Neural crest cell (in vitro differentiated cells): ENCODE data around the gene CORO7. TPM values are rescaled to one million over a fixed set of nuclear protein-coding genes. Genes with fewer than 3 reads are reported as not detected.

Experiments
- DNase-seq: peaks from one replicate; pipeline ENCODE4 v3.0.0; 2021; ENCODE audit warnings: low read depth, mixed read lengths, low spot score
- H3K27ac Mint-ChIP-seq: one replicate; pipeline ENCODE4 v1.8.0; 2021; ENCODE audit warnings: mild to moderate bottlenecking, mixed read lengths; ENCODE audit not compliant: unreplicated experiment
- H3K27me3 Mint-ChIP-seq: 2 replicates; pipeline ENCODE4 v1.8.0; 2021; ENCODE audit warnings: low read depth, mild to moderate bottlenecking, mixed read lengths
- H3K36me3 Mint-ChIP-seq: 2 replicates; pipeline ENCODE4 v1.8.0; 2021; ENCODE audit warnings: low read depth, mild to moderate bottlenecking, mixed read lengths
- H3K4me1 Mint-ChIP-seq: 2 replicates; pipeline ENCODE4 v1.8.0; 2021; ENCODE audit warnings: mixed read lengths
- H3K4me3 Mint-ChIP-seq: one replicate; pipeline ENCODE4 v1.8.0; 2021; ENCODE audit warnings: mild to moderate bottlenecking, mixed read lengths
- H3K9me3 Mint-ChIP-seq: 2 replicates; pipeline ENCODE4 v1.8.0; 2021; ENCODE audit warnings: mixed read lengths
- total RNA-seq: library from RNA; stranded (reverse); gene quantifications from 2 replicates; pipeline ENCODE4 v1.2.1, GENCODE V29; 2021
- TF ChIP-seq, protein P1 (sequence below): fragments of 200-600 bp; sonication (generic); conservative IDR thresholded peaks from 2 replicates; pipeline ENCODE4 v1.5.0; 2021; ENCODE audit warnings: antibody characterized with exemption, mild to moderate bottlenecking

The CORO7 gene
- total RNA-seq, 1 donor from 2014 or later = 43.2 TPM

DNA sequence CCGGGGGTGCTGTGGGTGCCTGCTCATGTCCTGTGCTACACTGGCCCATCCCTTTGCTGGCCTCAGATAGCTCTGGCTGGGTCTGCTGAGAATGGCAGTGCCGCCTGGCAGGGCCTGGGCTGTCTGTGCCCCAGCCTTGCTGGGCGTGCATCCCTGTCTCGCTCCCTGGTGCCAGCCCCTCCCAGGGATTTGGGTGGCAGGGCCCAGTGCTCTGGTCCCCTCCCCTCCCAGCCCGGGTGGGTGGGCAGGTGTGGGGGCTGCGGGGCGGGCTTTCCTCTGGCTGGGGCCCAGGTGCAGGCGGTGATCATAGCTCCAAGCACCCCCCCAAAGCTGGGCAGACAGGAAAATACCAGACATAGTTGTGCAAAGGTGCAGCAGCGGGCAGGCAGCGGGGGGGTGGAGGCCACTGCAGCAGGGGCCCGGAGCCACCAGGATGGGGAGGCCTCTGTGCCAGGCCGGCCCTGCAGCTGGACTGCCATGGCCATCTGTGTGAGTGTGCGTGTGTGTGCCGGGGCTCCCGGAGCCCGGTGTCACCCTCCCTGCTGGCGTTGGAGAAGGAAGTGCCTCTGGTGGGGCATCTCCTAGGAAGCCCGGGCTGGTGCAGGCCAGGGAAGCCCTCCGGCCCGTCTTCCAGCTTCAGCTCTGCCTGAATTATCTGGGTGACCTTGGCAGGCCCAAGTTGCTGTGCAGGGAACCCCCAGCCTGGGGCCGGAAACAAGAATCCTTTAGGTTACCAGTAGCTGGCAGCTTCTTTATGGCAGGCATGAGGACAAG is 93.1 kb downstream of the CORO7 start:
- Mint-ChIP-seq H3K4me3 (no peak overlapping the region), H3K36me3 (no peaks in the 10 kb centered on the region)
- DNase-seq = no peak

DNA sequence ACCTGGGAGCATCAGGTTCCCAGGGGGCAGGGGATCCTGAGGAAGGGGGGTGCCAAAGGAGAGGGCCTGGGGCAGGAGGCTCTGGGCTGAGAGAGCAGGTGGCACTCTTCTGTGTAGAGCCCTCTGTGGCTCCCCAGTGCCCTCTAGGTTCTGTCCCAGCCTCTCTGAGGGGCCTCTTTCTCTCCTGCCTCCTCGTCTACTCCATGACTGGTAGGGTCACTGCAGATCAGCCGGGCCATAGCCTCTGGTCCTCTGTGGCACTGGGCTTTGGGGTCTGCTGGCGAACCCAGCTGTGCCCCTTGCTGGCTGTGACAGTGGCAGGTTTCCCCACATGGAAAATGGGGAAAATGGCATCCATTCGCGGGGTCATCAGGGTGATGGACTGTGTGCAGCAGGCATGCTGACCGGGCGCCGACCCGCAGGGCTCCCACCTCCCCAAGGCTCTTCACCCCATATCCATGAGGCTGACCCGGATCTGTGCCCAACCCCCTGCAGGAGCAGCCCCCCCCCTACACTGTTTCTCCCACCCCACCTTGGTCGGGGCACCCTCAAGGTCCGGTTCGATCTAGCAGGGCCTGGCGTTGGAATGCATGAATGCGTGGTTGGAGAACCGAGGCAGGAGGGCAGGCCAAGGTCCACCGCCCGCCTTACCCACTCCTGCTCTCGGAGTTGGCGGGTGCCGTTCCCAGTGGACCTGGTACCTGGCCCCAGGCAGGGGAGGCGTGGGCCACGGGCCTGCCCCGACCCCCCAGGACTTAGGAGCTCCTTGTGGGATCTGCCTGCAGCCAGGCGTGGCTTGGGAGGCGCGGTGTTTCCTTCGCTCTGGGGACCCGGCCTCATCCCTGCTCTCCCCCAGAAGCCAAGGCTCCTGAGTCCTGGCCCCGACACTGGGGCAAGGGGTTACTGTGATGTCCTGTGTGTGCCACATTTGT is 94.0 kb downstream of the CORO7 start:
- Mint-ChIP-seq H3K27me3 (no peaks in the 10 kb centered on the region), H3K27ac (no peak overlapping the region), H3K36me3 (no peaks in the 10 kb centered on the region), H3K4me3 (no peak overlapping the region), H3K4me1 (peaks cover 19% of the 10 kb centered on the region), H3K9me3 (no peaks in the 10 kb centered on the region)
- no peak for DNase-seq
- TF ChIP-seq, protein P1, sequence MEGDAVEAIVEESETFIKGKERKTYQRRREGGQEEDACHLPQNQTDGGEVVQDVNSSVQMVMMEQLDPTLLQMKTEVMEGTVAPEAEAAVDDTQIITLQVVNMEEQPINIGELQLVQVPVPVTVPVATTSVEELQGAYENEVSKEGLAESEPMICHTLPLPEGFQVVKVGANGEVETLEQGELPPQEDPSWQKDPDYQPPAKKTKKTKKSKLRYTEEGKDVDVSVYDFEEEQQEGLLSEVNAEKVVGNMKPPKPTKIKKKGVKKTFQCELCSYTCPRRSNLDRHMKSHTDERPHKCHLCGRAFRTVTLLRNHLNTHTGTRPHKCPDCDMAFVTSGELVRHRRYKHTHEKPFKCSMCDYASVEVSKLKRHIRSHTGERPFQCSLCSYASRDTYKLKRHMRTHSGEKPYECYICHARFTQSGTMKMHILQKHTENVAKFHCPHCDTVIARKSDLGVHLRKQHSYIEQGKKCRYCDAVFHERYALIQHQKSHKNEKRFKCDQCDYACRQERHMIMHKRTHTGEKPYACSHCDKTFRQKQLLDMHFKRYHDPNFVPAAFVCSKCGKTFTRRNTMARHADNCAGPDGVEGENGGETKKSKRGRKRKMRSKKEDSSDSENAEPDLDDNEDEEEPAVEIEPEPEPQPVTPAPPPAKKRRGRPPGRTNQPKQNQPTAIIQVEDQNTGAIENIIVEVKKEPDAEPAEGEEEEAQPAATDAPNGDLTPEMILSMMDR = no peak

More for the DNA sequence above, 93.1 kb downstream of the CORO7 start:
- Mint-ChIP-seq H3K4me1 (peaks cover 13% of the 10 kb centered on the region), H3K27me3 (no peaks in the 10 kb centered on the region), H3K27ac (no peak overlapping the region), H3K9me3 (no peaks in the 10 kb centered on the region)
- TF ChIP-seq, protein P1 = no peak

DNA sequence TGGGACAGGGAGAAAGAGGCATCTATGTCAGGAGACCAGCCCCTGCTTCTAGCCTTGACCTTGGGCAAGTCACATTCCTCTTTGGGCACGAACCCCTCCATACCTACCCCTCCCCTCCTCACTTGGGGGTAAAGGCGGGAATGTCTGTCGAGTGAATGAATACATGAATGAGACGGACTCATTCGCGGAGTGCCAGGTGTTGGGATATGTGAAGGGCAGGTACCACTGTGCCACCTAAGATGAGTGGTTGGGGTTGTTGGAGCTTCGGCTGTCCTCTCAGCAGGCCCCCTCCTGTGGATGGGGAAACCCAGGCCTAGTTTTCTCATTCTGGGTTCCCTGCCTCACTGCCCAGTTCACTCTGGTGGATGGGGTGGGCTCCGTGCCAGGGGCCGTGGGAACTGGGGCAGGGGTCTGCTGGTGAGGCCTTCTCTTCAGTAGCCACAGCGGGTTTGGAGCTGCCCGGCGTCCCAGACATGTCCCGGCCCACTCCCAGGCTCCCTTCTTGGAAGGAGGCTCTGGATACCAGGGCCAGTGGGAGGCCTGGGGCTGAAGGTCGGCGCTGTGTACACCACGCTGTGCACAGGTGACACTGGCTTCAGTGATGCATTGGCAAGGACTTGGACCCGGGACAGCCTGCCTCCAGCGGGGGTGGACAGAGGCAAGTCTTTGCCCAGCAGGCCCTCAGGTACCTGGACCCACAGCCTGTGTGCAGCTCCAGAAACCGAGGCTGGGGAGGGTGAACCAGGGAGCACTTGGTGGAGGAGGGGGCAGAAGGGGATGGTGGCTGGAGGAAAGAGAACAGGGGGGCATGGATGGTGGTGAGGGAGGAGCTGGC is 94.9 kb downstream of the CORO7 start:
- Mint-ChIP-seq H3K4me1 (peaks cover 19% of the 10 kb centered on the region), H3K9me3 (no peaks in the 10 kb centered on the region), H3K27me3 (no peaks in the 10 kb centered on the region), H3K4me3 (no peak overlapping the region), H3K36me3 (no peaks in the 10 kb centered on the region), H3K27ac (no peak overlapping the region)
- DNase-seq = no peak
- TF ChIP-seq, protein P1 = no peak

DNA sequence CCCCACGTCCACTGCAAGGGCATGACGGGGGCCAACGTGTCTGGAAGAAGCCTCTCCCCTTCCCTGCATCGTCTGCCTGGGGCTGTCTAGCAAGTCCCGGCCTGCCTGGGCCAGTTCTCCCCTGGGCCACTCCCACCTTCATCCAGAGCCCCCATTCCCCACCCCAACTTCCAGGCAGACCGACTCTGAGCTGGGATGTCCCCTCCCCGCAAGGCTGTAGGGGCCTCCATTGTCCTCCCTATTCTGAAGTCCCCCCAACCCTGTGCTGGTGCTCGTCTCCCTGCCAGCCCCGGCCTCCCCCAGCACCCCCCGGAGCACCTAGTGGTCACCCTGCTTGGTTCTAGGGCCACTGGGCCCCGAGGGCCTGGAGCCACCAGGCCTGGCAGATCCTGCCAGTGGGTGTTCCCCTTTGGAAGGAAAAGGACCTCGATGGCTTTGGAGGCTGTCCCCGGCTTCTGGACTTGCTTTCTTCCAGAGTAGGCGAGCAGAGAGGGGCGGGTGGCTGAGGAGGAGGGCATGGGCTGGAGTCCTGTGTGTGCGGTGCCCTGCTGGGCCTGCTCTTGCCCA is 95.7 kb downstream of the CORO7 start:
- Mint-ChIP-seq H3K27me3 (no peaks in the 10 kb centered on the region), H3K4me1 (peaks cover 19% of the 10 kb centered on the region), H3K4me3 (no peak overlapping the region), H3K9me3 (no peaks in the 10 kb centered on the region), H3K36me3 (no peaks in the 10 kb centered on the region), H3K27ac (no peak overlapping the region)
- DNase-seq = no peak
- TF ChIP-seq, protein P1 = no peak
